ENCODE results near the gene XRCC2.

The XRCC2 gene

GRCh38 chr7:152608656-152609055, 67.3 kb downstream of the XRCC2 start:
- no peak for DNase-seq (ENCODE audit: low spot score)

- no peak for DNase-seq (ENCODE audit: low spot score)
Measured at GRCh38 chr7:152608208-152608607, 67.7 kb downstream of the XRCC2 start.

- no peak for DNase-seq (ENCODE audit: low spot score)
Measured at GRCh38 chr7:152607007-152607406, 68.9 kb downstream of the XRCC2 start.

- DNase-seq (ENCODE audit: low spot score), result no peak
Measured at GRCh38 chr7:152602962-152603361, 73.0 kb downstream of the XRCC2 start.

- no peak for DNase-seq (ENCODE audit: low spot score)
Measured at GRCh38 chr7:152601305-152601798, 74.6 kb downstream of the XRCC2 start.

- no peak for DNase-seq (ENCODE audit: low spot score)
Measured at GRCh38 chr7:152600266-152600665, 75.7 kb downstream of the XRCC2 start.

GRCh38 chr7:152597507-152597906, 78.4 kb downstream of the XRCC2 start:
- no peak for DNase-seq (ENCODE audit: low spot score)

GRCh38 chr7:152596824-152597223, 79.1 kb downstream of the XRCC2 start:
- no peak for DNase-seq (ENCODE audit: low spot score)

All from hematopoietic multipotent progenitor cell treated with erythropoietin and hydrocortisone succinate and interleukin-3 and kit ligand, for 17 days (in vitro differentiated cells).